ENCODE measurements around the gene GPR107.
"Not testable (repeated sequence)": the region's sequence is repeated elsewhere in the genome, so short reads cannot be mapped to it uniquely, and the experiment has no call there.

DNA sequence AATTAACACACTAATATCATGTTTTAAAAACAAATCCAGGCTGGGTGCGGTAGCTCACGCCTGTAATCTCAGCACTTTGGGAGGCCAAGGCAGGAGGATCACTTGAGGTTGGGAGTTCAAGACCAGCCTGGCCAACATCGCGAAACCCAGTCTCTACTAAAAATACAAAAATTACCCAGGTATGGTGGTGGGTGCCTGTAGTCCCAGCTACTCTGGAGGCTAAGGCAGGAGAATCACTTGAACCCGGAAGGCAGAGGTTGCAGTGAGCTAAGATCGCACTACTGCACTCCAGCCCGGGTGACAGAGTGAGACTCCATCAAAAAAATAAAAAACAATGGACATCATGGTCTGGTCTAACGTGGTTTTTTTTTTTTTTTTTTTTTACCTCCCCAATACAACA lies 36.2 kb upstream of the GPR107 start:
- not testable (repeated sequence) for TF ChIP-seq EZH2 (IDR thresholded peaks at IDR 0.05; ENCODE audit: insufficient read depth, poor library complexity, severe bottlenecking); EZH2phosphoT487 (IDR thresholded peaks at IDR 0.05; ENCODE audit: insufficient read depth, low read depth)

Data from GM23248 (cell line).